Measurements from ENCODE around the gene KCTD14.

GRCh38 chr11:78021611-78022010 is 1.5 kb downstream of the KCTD14 start:
- no peak for TF ChIP-seq SIN3A (IDR thresholded peaks at IDR 0.05; ENCODE audit: borderline replicate concordance, insufficient read depth, low read length)
- TF ChIP-seq TAF1 (IDR thresholded peaks at IDR 0.05; ENCODE audit: borderline replicate concordance, insufficient read depth, low read length): no peak
- TF ChIP-seq POLR2AphosphoS5 (IDR thresholded peaks at IDR 0.05; ENCODE audit: low read depth, low read length): no peak
